Body of pancreas (tissue), 4 donors: Measurements from ENCODE around the gene SMIM12.

ENCODE experiments used
- POLR2A ChIP-seq, 3 donors: fragments of 450-650 bp; IDR thresholded peaks; one replicate each; pipeline ENCODE4 v1.6.1; 2016; ENCODE audit warnings: antibody characterized with exemption in 3 of 3, mild to moderate bottlenecking in 2 of 3
- TF ChIP-seq, protein P1 (sequence below), 7 experiments: fragments of 450-650 bp in 4 of 7; fragments of 200-600 bp in 3 of 7; sonication (generic) in 3 of 7; IDR thresholded peaks; one replicate each; pipeline ENCODE4 v1.5.1; 2016 to 2019; ENCODE audit warnings: antibody characterized with exemption in 7 of 7

GRCh38 chr1:34904236-34905097 is 44.9 kb upstream of the SMIM12 start:
- TF ChIP-seq POLR2A (IDR thresholded peaks at IDR 0.05): no peak
- TF ChIP-seq, protein P1, sequence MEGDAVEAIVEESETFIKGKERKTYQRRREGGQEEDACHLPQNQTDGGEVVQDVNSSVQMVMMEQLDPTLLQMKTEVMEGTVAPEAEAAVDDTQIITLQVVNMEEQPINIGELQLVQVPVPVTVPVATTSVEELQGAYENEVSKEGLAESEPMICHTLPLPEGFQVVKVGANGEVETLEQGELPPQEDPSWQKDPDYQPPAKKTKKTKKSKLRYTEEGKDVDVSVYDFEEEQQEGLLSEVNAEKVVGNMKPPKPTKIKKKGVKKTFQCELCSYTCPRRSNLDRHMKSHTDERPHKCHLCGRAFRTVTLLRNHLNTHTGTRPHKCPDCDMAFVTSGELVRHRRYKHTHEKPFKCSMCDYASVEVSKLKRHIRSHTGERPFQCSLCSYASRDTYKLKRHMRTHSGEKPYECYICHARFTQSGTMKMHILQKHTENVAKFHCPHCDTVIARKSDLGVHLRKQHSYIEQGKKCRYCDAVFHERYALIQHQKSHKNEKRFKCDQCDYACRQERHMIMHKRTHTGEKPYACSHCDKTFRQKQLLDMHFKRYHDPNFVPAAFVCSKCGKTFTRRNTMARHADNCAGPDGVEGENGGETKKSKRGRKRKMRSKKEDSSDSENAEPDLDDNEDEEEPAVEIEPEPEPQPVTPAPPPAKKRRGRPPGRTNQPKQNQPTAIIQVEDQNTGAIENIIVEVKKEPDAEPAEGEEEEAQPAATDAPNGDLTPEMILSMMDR (IDR thresholded peaks at IDR 0.05): no peak
